NCI-H146 (cell line): ENCODE results near the gene ANKS3.

Experiments used
- DNase-seq: peaks from one replicate; lab custom pipeline; 2025; lab: John Stamatoyannopoulos, UW

Gene ANKS3

DNA sequence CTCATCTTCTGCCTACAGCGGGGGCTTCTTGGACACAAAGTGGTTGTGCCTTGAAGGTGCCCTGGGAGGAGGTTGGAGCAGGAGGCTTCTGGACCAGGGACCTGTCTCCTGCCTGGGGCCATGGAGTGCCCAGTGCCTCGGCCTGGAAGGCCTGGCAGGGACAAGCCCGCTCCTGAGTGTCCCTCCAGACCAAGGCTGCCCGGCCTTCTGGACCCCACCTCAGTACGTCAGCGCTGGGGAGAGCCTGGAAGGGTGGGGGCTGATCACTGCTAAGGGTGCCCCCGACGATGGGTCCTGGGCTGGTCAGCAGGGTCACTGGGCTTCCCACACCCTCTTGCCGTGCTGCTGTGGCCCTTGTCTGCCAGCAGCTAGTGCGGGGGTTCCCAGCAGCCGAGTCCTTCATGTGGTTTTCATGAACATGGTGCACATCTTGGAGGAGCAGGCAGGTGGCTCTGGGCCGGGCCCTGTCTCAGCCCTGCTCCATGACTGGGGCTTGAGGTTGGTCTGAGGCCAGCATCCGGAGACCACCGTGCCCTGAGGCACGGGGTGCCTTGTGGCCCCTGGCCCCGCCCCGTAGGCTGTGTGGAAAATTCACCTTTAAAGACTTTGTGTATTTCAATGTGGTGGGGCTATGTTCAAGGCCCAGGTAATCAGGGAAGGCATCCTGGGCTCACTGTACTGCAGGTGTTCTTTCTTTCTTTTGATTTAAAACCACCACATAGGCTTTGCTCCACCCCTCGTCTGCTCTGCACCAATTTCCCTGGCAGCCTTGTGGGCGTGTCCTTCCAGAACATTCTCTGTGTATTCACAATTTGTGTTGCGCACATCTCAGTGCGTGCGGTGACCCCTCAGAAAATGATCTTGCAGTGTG, 87.1 kb downstream of the ANKS3 start:
- DNase-seq: no peak
